SK-N-SH (cell line): ENCODE results near the gene METTL17. TPM values are rescaled to one million over a fixed set of nuclear protein-coding genes. Genes with fewer than 3 reads are reported as not detected.

Source experiments
- CTCF ChIA-PET: fragments of 300-600, 350-600 bp; formaldehyde crosslinking; extraction: SDS; loops from one replicate; lab custom pipeline; 2021; lab: Yijun Ruan, JAX
- POLR2A ChIA-PET: fragments of 350-600 bp; sonication (Branson Sonifier 250); formaldehyde crosslinking; extraction: SDS; loops from one replicate; lab custom pipeline; 2020; ENCODE audit warnings: antibody characterized with exemption, inconsistent platforms; lab: Yijun Ruan, JAX
- DNase-seq: peaks from one replicate; pipeline ENCODE4 v3.0.0; 2012
- H2AFZ ChIP-seq: fragments of 200-600 bp; sonication (generic); 2 replicates; pipeline ENCODE4 v1.8.1; 2016; ENCODE audit warnings: antibody characterized with exemption, mild to moderate bottlenecking, low read depth
- H3F3A ChIP-seq: fragments of 200-600 bp; sonication (generic); replicated peaks from 2 replicates; pipeline ENCODE3; 2016; ENCODE audit warnings: antibody characterized with exemption, mild to moderate bottlenecking; ENCODE audit not compliant: insufficient read depth
- H3K27ac ChIP-seq, 2 experiments: fragments of 200-500 bp in 1 of 2; fragments of 200-600 bp in 1 of 2; sonication (Bioruptor generic) in 1 of 2; sonication (generic), shearing (Covaris generic) in 1 of 2; 2 replicates each; pipeline versions ENCODE4 v1.5.1 to v1.6.1; 2014 to 2016; ENCODE audit warnings: low read depth in 2 of 2, inconsistent platforms in 1 of 2, low read length in 1 of 2, mild to moderate bottlenecking in 1 of 2, mixed read lengths in 1 of 2
- H3K27me3 ChIP-seq: fragments of 200-600 bp; sonication (generic), shearing (Covaris generic); 2 replicates; pipeline ENCODE4 v1.6.1; 2016; ENCODE audit warnings: mixed run types; ENCODE audit not compliant: insufficient read depth
- H3K36me3 ChIP-seq, 2 experiments: fragments of 200-500 bp in 1 of 2; fragments of 200-600 bp in 1 of 2; sonication (Bioruptor generic) in 1 of 2; sonication (generic) in 1 of 2; replicated peaks in 1 of 2; 2 replicates each; pipeline versions ENCODE3 to v1.5.1; 2014 to 2016; ENCODE audit warnings: low read length in 1 of 2, mild to moderate bottlenecking in 1 of 2; ENCODE audit not compliant: insufficient read depth in 2 of 2, control insufficient read depth in 1 of 2
- H3K4me1 ChIP-seq, 2 experiments: fragments of 200-500 bp in 1 of 2; fragments of 200-600 bp in 1 of 2; sonication (Bioruptor generic) in 1 of 2; sonication (generic), shearing (Covaris generic) in 1 of 2; 2 replicates each; pipeline versions ENCODE4 v1.5.1 to v1.6.1; 2014 to 2016; ENCODE audit warnings: low read depth in 1 of 2, low read length in 1 of 2, mixed run types in 1 of 2; ENCODE audit not compliant: insufficient read depth in 2 of 2, control insufficient read depth in 1 of 2
- H3K4me2 ChIP-seq: fragments of 200-600 bp; sonication (generic), shearing (Covaris generic); 2 replicates; pipeline ENCODE4 v1.6.1; 2017; ENCODE audit warnings: mixed run types
- H3K4me3 ChIP-seq, 2 experiments: fragments of 200-500 bp in 1 of 2; fragments of 200-600 bp in 1 of 2; sonication (Bioruptor generic) in 1 of 2; sonication (generic), shearing (Covaris generic) in 1 of 2; 2 replicates each; pipeline versions ENCODE4 v1.5.1 to v1.8.1; 2014 to 2016; ENCODE audit warnings: low read depth in 2 of 2, inconsistent platforms in 1 of 2, low read length in 1 of 2, mild to moderate bottlenecking in 1 of 2, mixed read lengths in 1 of 2, moderate library complexity in 1 of 2
- H3K79me2 ChIP-seq: fragments of 200-600 bp; sonication (generic); 2 replicates; pipeline ENCODE4 v1.8.1; 2017; ENCODE audit warnings: mild to moderate bottlenecking; ENCODE audit not compliant: insufficient read depth
- H3K9ac ChIP-seq: fragments of 200-600 bp; sonication (generic); 2 replicates; pipeline ENCODE4 v1.6.1; 2017; ENCODE audit warnings: mixed run types
- H3K9me2 ChIP-seq: fragments of 200-600 bp; sonication (generic); 2 replicates; pipeline ENCODE4 v1.6.1; 2017; ENCODE audit warnings: mixed run types
- H3K9me3 ChIP-seq: fragments of 200-600 bp; sonication (generic); 2 replicates; pipeline ENCODE4 v1.6.1; 2017; ENCODE audit warnings: mixed run types, mild to moderate bottlenecking, moderate library complexity
- H4K20me1 ChIP-seq: fragments of 200-600 bp; sonication (generic); 2 replicates; pipeline ENCODE4 v1.6.1; 2017; ENCODE audit warnings: mild to moderate bottlenecking, mixed run types; ENCODE audit not compliant: insufficient read depth
- GABPA ChIP-seq: IDR thresholded peaks from 2 replicates; pipeline ENCODE4 v1.4.0; 2012; ENCODE audit warnings: low read depth, mild to moderate bottlenecking
- GATA2 ChIP-seq: sonication (generic); formaldehyde crosslinking; IDR thresholded peaks from 2 replicates; pipeline ENCODE4 v1.5.0; 2020; ENCODE audit warnings: mild to moderate bottlenecking, missing genetic modification reagents
- JUND ChIP-seq: IDR thresholded peaks from 2 replicates; pipeline ENCODE4 v1.4.0; 2012
- MAX ChIP-seq: IDR thresholded peaks from 2 replicates; pipeline ENCODE4 v1.4.0; 2012; ENCODE audit warnings: low read depth
- POLR2AphosphoS5 ChIP-seq: IDR thresholded peaks from 2 replicates; pipeline ENCODE4 v1.6.1; 2012; ENCODE audit warnings: low read depth, low read length
- TCF12 ChIP-seq: IDR thresholded peaks from 2 replicates; pipeline ENCODE4 v1.4.0; 2012
- USF2 ChIP-seq: fragments of 150-350 bp; IDR thresholded peaks from 2 replicates; pipeline ENCODE4 v1.6.1; 2017; ENCODE audit warnings: antibody characterized with exemption, low read length, low read depth, borderline replicate concordance
- YY1 ChIP-seq: IDR thresholded peaks from 2 replicates; pipeline ENCODE4 v1.4.0; 2012; ENCODE audit warnings: low read depth, mild to moderate bottlenecking
- WGBS: methylation state at CpG from one replicate; pipeline ENCODE4 v1.1.6; 2017; ENCODE audit warnings: low lambda C conversion rate; 5-methylcytosine and 5-hydroxymethylcytosine counted together
- polyA plus RNA-seq, 3 experiments: library from polyadenylated mRNA; depleted of rRNA; stranded (reverse); fragments of >200 nt; gene quantifications; 2 replicates each; pipeline ENCODE4 v1.2.3, GENCODE V29; 2012
- TF ChIP-seq, protein P1 (sequence below): fragments of 150-350 bp; IDR thresholded peaks from 2 replicates; pipeline ENCODE4 v1.6.1; 2016; ENCODE audit warnings: mild to moderate bottlenecking, low read depth, low read length
- TF ChIP-seq, protein P2 (sequence below): fragments of 200-600 bp; sonication (generic); IDR thresholded peaks from 2 replicates; pipeline ENCODE4 v1.6.1; 2017; ENCODE audit warnings: antibody characterized with exemption, mild to moderate bottlenecking, moderate library complexity

Gene METTL17
- polyA plus RNA-seq, 1 of the 3 experiments (the other 2 are of a cell fraction), result 104 TPM

DNA sequence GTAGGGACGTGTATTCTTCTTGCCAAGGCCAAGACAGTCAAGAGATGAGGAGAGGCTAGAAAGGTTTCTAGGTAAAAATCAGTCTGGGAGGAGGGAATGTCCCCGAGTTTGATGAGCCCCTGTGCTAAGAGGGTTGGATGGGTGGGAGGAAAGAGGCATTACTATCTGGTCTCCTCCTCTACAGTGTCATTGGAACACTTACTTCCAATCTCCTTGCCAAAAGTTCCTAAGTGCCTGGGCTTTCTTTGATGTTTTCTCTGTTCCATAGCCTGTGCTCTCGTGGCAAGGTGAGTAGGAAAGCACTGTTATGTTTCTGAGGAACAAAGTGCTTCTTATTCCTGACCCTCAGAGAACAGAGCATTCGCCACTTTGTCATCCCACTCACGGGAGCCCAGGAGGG, 44.9 kb downstream of the METTL17 start, which contains the start of gene RNASE13:
RNASE13 (minus strand) TSS at position 101 of the 400 bp plus-strand sequence. CDS start 519 bp downstream, outside the sequence.
- Histone ChIP-seq H3K4me3 (no peak within 1 kb of the TSS), H4K20me1 (no peaks in the 10 kb centered on the region), H3K36me3 (no peaks in the 10 kb centered on the region), H3K27ac (no peak within 1 kb of the TSS), H3K9me2 (no peaks in the 10 kb centered on the region), H3K9me3 (no peaks in the 10 kb centered on the region), H3K9ac (no peak within 1 kb of the TSS), H3F3A (no peaks in the 10 kb centered on the region), H3K27me3 (peaks cover 39% of the 10 kb centered on the region; the same call in 1 of the 2 replicates), H3K4me1 (no peaks in the 10 kb centered on the region), H3K79me2 (no peaks in the 10 kb centered on the region), H3K4me2 (no peak within 1 kb of the TSS), H2AFZ (no peak within 1 kb of the TSS)
- TF ChIP-seq, protein P1, sequence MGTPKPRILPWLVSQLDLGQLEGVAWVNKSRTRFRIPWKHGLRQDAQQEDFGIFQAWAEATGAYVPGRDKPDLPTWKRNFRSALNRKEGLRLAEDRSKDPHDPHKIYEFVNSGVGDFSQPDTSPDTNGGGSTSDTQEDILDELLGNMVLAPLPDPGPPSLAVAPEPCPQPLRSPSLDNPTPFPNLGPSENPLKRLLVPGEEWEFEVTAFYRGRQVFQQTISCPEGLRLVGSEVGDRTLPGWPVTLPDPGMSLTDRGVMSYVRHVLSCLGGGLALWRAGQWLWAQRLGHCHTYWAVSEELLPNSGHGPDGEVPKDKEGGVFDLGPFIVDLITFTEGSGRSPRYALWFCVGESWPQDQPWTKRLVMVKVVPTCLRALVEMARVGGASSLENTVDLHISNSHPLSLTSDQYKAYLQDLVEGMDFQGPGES, result no peak
- TF ChIP-seq YY1 (no peak), USF2 (no peak), GABPA (no peak), GATA2 (CRISPR knock-in tag) (no peak), POLR2AphosphoS5 (no peak), TCF12 (no peak)
- TF ChIP-seq, protein P2, sequence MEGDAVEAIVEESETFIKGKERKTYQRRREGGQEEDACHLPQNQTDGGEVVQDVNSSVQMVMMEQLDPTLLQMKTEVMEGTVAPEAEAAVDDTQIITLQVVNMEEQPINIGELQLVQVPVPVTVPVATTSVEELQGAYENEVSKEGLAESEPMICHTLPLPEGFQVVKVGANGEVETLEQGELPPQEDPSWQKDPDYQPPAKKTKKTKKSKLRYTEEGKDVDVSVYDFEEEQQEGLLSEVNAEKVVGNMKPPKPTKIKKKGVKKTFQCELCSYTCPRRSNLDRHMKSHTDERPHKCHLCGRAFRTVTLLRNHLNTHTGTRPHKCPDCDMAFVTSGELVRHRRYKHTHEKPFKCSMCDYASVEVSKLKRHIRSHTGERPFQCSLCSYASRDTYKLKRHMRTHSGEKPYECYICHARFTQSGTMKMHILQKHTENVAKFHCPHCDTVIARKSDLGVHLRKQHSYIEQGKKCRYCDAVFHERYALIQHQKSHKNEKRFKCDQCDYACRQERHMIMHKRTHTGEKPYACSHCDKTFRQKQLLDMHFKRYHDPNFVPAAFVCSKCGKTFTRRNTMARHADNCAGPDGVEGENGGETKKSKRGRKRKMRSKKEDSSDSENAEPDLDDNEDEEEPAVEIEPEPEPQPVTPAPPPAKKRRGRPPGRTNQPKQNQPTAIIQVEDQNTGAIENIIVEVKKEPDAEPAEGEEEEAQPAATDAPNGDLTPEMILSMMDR, result no peak
- 8% methylated on average over 5 of the region's 5 CpGs for WGBS
- ChIA-PET POLR2A (no interaction called here), CTCF (interaction anchor here (1.3 to 7.5 kb wide), 3 partner anchors 10 to 58 kb away, joined by 3 to 73 read pairs (median 12); no protein-coding TSS in a partner anchor)
- no peak for DNase-seq

DNA sequence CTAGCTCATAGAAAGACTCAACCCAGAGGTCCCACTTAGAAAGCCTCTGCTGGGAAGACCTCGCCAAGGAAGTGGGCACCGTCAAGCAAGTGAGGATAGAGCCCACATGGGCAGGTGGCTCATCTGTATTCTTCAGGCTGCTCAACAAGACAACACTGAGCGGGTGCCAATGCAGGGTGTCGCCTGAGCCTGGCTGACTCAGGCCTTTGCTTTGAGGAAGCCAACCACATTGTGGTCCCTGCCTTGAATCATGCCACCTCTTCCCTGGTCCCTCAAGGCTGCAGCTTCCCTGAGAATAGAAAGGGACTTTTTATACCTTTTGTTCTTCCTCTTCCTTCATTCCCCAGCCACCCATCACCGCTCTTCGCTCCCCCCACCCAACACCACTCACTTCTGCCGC, 47.0 kb downstream of the METTL17 start:
- Histone ChIP-seq H3K4me3 (no peak overlapping the region), H3K27ac (no peak overlapping the region), H3K9me3 (no peaks in the 10 kb centered on the region), H3K27me3 (peaks cover 20% of the 10 kb centered on the region; the same call in 1 of the 2 replicates), H3K79me2 (no peaks in the 10 kb centered on the region), H3K9me2 (no peaks in the 10 kb centered on the region), H3K4me2 (no peak overlapping the region), H3K9ac (no peak overlapping the region), H3K36me3 (no peaks in the 10 kb centered on the region), H2AFZ (no peak overlapping the region), H3K4me1 (peaks cover 0 to 7% of the 10 kb centered on the region in 2 experiments; a peak in 2 of 4 replicates), H3F3A (no peaks in the 10 kb centered on the region), H4K20me1 (no peaks in the 10 kb centered on the region)
- no peak for DNase-seq
- TF ChIP-seq MAX (no peak), JUND (no peak)
- ChIA-PET CTCF (interaction anchor here (0.8 to 7.5 kb wide), 4 partner anchors 22 to 62 kb away, joined by 3 to 73 read pairs (median 8); partner anchors contain the start of gene ZNF219), POLR2A (interaction anchor here (1.0 kb wide), 1 partner anchor 19 kb away, joined by 3 read pairs; no protein-coding TSS in a partner anchor)
- 71% methylated on average over 5 of the region's 7 CpGs for WGBS
